HG02610 (cell line): Measurements from ENCODE around the gene RNU1-3.
"Not testable (repeated sequence)": the region's sequence is repeated elsewhere in the genome, so short reads cannot be mapped to it uniquely, and the experiment has no call there.

Experiments used
- ATAC-seq: cut with Tn5 transposase; IDR thresholded peaks from one replicate; pipeline ENCODE4 v1.9.1; 2021; ENCODE audit warnings: mild to moderate bottlenecking, moderate library complexity; ENCODE audit not compliant: unreplicated experiment

The RNU1-3 gene

GRCh38 chr1:16666502-16667413 is at the start of gene RNU1-3:
RNU1-3 (minus strand) TSS chr1:16666948.
- peak; percentile 90 for ATAC-seq

GRCh38 chr1:16713480-16713879 is 46.7 kb upstream of the RNU1-3 start:
- ATAC-seq, result not testable (repeated sequence)

- ATAC-seq, result not testable (repeated sequence)
Measured at GRCh38 chr1:16712984-16713383, 46.2 kb upstream of the RNU1-3 start.

- ATAC-seq, result not testable (repeated sequence)
Measured at GRCh38 chr1:16712582-16712981, 45.8 kb upstream of the RNU1-3 start.

- ATAC-seq, result not testable (repeated sequence)
Measured at GRCh38 chr1:16712131-16712530, 45.4 kb upstream of the RNU1-3 start.

GRCh38 chr1:16710618-16711017 is 43.9 kb upstream of the RNU1-3 start:
- ATAC-seq, result not testable (repeated sequence)

- not testable (repeated sequence) for ATAC-seq
Measured at GRCh38 chr1:16709659-16710087, 42.9 kb upstream of the RNU1-3 start.

- not testable (repeated sequence) for ATAC-seq
Measured at GRCh38 chr1:16708704-16709103, 42.0 kb upstream of the RNU1-3 start.

- ATAC-seq, result not testable (repeated sequence)
Measured at GRCh38 chr1:16707130-16708093, 40.7 kb upstream of the RNU1-3 start.

- ATAC-seq, result not testable (repeated sequence)
Measured at GRCh38 chr1:16706302-16706701, 39.6 kb upstream of the RNU1-3 start.

GRCh38 chr1:16704502-16705100 is 37.9 kb upstream of the RNU1-3 start:
- not testable (repeated sequence) for ATAC-seq

GRCh38 chr1:16704076-16704475 is 37.3 kb upstream of the RNU1-3 start:
- ATAC-seq, result not testable (repeated sequence)

- ATAC-seq, result not testable (repeated sequence)
Measured at GRCh38 chr1:16703602-16704001, 36.9 kb upstream of the RNU1-3 start.

- not testable (repeated sequence) for ATAC-seq
Measured at GRCh38 chr1:16703141-16703540, 36.4 kb upstream of the RNU1-3 start.

- not testable (repeated sequence) for ATAC-seq
Measured at GRCh38 chr1:16702280-16702679, 35.5 kb upstream of the RNU1-3 start.

GRCh38 chr1:16701189-16701588 is 34.4 kb upstream of the RNU1-3 start:
- not testable (repeated sequence) for ATAC-seq

- ATAC-seq, result not testable (repeated sequence)
Measured at GRCh38 chr1:16700138-16700895, 33.6 kb upstream of the RNU1-3 start.

- ATAC-seq, result not testable (repeated sequence)
Measured at GRCh38 chr1:16699440-16699839, 32.7 kb upstream of the RNU1-3 start.

GRCh38 chr1:16697152-16697551 is 30.4 kb upstream of the RNU1-3 start:
- ATAC-seq, result not testable (repeated sequence)
